Effector CD4-positive, alpha-beta T cell (primary cell): ENCODE results near the gene FSTL3.
"Not testable (repeated sequence)": the region's sequence is repeated elsewhere in the genome, so short reads cannot be mapped to it uniquely, and the experiment has no call there.

Experiments
- DNase-seq: peaks from one replicate; pipeline ENCODE4 v3.0.0-alpha.2; 2020

Gene FSTL3

DNA sequence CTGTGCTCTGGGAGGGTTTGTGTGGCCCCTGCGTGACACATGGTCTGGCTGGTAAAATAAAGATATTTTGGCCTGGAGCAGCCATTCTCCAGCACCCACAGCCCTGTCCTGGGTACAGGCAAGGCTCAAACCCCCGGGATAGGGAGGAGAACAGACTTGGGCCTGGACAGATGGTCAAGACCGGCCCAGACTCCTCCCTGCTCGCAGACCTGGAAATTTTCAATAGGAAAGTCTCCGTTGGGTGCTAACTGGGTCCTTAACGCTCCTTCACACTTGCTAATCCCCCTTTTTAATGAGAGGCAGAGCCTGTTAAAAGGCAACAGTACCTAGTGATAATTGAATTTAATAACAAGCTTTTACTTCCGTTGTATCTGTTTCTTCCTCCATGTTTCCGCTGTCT is 35.1 kb downstream of the FSTL3 start:
- no peak for DNase-seq

DNA sequence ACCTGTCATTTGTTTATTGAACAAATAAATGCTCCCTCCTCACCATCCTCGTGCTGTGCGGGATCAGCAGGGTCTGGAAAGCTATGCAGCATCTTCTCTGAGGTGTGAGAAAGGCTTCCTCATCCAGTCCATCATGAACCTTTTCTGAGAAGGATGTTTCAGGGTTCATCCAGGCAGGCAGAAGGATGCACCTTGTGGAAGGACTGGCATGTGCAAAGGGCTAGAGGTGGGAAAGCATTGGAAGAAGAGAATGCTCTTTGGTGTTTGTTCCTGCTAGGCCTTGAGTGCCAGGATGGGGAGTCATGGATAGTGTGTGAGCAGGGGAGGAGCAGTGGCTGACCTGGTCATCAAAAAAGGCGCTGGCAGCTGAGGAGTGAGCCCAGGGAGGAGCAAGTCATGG is 39.2 kb downstream of the FSTL3 start:
- no peak for DNase-seq

DNA sequence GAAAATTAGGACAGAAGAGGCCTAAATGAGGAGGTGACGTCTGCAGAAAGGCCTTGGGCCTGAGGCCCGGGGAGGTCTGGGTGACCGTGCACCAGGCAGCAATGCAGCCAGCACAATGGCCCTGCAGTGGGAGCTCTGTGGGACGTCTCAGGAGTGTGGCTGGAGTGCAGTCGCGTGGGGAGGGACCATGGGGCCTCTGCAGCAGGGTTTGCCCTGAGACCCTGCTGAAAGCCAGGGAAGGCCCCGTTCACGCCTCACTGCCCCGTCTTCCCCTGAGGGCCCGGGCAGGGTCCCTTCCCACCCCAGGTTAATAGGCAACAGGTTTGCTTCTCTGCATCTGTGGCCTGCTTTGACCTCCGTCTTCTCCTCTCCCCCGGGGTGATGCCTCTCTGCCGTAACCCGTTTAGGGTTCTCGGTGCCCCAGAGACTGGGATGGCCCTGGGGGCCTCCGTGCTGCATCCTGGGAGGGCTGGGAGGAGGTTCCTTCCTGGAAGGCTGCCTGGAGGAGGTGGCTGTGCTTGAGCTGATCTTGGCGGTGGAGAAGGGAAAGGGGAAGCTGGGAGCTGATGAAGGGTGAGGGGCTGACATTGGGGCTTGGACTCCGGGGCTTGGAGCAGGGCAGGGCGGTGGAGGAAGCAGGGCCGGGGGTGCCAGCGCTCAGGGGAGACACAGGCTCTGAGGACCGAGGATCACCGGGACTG is 42.2 kb downstream of the FSTL3 start:
- DNase-seq, result no peak

DNA sequence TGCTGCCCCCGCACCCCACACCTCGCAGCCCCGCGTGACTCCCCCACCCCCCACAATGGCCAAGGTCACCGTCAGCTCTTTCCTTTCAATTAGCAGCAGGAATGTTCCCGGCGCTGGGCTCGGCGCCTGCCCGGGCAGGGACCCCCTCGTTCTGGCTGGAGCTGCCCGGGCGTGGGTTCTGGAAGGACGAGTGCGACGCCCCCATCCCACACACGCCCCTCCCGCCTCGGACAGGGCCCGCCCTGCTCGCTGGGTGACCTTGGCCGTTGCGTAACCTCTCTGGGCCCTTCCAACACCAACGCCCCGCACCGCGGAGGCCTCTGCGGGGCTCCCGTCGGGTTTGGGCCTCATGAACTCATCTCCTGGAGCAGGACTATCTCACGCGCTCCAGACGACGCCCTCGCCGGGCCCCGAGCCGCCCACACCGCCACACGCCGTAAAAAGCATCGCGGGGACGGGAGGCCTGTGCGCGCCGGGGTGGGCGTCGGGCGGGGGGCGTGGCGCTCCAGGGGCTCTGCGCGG is 42.9 kb downstream of the FSTL3 start:
- DNase-seq, result no peak

DNA sequence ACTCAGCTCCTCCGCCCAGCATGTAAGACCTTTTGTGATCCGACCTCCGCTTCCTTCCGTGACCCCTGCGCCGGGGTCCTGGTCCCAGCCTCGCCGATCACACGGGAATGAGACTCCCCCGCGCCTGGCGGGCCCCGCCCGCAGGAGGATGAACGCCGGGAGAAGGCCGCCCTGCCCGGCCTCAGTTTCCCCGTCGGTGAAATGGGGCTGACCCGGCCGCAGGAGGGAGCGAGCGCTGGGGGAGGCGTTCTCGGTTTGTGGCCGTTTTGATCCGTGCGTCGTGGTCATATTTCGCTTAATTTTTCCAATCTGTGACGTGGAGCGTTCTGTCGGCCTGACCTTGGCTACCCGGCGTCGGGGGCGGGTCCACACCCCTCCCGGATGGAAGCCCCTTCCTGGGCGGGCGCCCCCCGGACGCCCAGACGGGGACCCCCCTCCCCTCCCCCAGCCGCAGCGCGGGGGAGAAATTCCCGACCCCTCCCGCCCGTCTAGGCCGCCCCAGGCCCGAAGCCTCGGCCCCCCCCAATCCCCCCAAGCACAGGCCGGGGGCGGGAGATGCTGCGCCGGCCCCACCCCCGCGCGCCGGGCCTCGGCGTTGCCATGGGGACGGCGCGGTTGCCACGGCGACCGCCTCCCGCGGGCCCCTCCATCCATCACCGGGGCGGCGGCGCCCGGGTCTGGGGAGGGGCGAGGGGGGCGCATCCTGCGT is 43.6 kb downstream of the FSTL3 start:
- no peak for DNase-seq

DNA sequence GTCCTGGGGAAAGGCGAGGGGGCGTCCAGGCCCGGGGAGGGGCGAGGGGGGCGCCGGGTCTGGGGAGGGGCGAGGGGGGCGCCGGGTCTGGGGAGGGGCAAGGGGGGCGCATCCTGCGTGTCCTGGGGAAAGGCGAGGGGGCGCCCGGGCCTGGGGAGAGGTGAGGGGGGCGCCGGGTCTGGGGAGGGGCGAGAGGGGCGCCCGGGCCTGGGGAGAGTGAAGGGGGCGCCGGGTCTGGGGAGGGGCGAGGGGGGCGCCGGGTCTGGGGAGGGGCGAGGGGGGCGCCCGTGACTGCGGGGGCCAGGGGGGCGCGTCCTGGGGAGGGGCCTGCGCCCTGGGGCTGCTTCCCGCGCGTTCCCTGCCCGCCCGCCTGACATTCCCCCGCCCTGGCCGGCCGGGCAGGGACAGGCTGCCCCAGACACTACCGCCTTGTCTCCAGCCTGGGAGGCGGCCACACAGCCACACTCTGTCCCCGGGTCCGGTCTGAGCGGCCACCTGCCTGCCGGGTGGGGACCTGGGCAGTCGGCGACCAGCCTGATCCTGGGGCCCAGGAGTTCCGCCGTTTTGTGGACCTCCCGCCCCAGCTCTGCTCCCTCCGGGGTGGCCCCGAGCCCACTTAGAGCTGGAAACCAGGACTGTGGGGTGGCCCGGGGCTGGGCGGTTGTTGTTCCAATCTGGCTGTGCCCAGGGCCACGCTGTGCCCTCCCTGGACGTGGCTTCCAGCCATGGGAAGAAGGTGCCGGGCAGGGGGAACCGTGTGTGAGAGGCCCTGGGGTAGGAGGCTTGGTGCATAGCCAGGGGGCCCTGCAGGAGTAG is 44.4 kb downstream of the FSTL3 start:
- no peak for DNase-seq

DNA sequence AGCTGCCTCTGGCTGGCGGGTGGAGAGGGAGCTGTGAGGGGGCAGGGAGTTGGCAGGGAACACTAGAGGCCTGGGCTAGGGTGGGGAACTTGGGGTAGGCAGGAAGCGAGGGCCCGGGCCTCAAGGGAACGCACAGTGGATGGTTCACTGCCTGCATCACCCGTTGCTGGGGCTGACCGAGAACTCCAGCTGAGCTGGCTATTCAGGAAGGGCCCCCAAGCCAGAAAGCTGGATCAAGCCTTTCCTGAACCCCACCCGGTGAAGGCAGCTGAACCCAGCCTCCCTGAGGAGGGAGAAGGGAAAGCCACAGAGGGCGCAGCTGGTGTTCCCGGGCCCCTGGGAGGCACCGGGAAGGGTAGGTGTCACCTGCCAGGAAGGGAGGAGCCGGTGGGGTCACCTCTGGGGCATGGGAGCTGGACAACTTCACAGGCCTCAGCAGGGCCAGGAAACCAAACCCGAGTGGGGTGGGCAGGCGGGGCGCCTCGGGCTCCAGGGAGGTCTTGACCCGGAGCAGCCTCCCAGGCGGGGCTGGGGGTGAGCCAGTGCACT is 46.4 kb downstream of the FSTL3 start:
- DNase-seq, result no peak

DNA sequence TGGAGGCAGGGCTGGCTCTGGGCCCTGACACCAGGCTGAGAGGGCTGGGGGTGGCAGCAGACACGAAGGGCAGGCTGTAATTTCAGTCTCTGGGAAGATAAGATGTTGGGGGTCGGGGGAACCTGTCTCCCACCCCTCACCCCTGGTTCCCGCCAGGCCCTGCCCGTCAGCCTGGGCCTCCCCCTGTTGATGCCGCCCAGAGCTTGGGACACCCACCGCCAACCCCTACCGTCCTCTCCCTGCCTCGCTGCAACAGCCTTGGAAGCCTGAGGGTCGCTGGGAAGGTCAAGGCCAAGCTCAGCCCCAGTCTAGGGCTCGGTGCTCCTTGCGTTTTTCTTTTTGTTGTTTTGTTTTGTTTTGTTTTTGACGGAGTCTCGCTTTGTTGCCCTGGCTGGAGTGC is 47.1 kb downstream of the FSTL3 start:
- no peak for DNase-seq

DNA sequence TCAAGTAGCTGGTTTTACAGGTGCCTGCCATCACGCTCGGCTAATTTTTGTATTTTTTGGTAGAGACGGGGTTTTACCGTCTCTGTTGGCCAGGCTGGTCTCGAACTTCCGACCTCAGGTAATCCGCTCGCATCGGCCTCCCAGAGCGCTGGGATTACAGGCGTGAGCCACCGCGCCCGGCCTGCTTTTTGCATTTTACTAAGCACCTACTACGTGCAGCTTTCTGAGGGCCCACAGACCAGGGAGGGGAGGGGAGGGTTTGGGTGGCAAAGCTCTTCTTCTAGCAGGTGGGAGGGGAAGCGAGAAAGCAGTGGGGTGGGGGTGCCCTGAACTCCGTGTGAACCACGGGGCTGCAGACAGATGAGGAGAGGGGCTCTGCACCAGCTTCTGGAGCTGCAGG is 47.5 kb downstream of the FSTL3 start:
- DNase-seq, result no peak

DNA sequence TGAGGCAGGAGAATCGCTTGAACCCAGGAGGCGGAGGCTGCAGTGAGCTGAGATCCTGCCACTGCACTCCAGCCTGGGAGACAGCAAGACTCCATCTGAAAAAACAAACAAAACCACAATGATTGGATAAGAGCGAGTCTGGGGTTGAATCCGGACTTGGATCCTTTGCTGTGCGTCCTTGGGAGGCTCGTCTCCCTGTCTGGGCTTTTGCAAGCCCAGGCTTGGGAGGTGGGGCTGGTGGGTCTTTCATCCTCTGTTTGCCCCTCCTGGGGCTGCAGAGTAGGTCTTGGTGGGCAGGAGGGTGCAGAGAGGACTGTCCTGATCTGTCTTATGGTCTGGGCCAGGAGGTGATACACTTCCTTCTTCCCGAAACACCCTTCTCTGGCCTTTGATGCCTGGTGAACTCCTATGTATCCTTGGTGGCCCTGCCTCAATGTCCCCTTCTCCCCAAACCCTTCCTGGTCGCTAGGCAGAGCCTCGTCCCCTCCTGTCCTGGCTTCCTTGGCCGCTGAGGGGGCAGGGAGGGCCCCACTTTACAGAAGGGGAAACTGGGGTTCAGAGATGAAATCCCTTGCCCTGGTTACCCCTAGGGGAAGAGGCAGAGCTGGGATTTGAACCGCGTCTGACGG is 49.4 kb downstream of the FSTL3 start:
- no peak for DNase-seq

DNA sequence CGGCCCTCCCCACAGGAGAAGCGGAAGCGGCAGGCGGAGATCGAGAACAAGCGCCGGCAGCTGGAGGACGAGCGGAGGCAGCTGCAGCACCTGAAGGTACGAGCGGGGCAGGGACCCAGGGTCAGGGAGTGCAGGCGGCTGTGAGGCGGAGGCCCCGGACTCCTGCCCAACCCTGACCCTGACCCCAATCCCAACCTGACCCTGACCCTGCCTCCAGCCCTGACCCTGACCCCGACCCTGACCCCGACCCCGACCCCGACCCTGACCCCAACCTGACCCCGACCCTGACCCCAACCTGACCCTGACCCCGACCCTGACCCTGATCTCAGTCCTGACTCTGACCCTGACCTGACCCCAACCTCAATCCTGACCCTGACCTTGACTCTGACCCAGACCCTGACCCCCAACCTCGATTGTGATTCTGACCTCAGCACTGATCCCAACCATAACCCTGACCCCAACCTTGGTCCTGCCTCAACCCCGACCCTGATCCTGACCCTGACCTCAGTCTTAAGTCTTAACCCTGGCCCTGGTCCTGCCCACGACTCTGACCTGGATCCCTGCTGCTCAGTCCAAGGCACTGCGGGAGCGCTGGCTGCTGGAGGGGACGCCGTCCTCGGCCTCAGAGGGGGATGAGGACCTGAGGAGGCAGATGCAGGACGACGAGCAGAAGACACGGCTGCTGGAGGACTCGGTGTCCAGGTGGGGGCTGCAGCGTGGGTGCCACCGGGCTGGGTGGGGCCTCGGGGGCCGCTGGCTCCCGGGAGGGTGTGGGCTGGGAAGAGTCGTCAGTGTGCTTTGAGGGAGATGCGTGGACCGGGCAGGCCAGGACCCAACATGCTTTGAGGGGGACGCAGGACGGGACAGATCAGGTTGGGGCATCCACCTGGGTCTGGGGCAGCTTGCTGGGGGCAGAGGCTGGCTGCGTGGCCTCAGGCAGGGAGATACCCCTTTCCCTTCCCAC is 51.1 kb downstream of the FSTL3 start:
- DNase-seq, result no peak

DNA sequence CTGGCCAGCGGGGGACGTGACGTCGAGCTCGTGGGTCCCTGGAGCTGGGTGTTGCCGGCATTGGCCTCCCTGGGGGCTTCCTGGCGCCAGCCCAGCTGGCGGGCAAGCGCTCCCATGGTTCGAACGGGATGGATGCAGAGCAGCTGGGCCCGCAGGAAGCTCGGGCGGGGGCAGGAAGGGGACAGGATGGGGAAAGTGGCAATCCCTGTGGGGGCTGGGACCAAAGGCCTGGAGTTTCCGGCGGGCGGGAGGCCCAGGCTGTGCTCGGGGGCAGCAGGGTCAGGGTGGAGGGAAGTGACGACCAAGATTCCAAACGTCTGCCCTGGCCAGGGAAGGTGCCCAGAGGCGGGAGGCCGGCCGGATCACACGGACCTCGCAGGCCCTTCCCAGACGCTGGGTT is 51.8 kb downstream of the FSTL3 start:
- DNase-seq, result no peak

DNA sequence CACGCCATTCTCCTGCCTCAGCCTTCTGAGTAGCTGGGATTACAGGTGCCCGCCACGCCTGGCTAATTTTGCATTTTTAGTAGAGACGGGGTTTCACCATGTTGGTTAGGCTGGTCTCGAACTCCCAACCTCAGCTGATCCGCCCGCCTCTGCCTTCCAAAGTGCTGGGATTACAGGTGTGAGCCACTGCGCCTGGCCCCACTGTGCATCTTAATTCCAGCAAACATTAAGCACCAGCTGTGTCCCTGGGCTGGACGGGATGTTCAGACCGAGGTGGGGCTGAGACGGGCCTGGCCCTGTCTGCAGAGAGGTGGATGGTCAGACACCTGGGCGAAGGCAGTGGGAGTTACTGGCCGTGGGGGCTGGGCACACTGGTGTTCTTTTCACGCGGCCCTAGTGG is 53.4 kb downstream of the FSTL3 start:
- DNase-seq, result not testable (repeated sequence)

DNA sequence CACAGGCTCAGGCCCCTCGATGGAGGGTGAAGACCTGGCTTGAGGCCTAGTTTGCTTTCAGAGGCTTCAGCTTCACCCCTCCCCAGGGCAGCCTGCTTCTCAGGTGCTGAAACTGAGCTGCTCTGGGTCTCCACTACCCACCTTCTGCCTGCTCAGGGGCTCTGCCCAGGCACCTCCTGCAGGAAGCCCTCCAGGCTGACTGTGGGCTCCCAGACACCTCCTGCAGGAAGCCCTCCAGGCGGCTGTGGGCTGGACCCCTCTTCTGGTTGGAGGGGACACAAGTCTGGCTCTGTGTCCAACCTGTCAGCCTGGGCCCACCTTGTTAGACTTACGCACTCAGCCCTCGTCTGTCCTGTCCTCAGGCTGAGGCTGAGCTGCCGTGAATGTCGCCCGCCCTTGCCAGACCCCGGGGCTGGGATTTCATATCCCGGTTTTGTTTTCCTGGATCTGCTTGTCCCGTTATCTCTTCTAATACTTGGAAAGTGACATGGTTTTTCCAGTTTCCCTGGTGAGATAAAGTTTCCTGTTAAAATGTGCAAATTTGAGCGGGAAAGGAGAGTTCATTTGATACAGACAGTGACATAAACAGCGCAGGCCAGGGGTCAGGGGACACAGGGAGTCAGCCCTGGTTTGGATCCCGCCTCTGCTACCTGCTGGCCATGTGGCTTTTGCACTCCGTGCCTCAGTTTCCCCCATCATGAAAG is 53.9 kb downstream of the FSTL3 start:
- DNase-seq, result no peak

DNA sequence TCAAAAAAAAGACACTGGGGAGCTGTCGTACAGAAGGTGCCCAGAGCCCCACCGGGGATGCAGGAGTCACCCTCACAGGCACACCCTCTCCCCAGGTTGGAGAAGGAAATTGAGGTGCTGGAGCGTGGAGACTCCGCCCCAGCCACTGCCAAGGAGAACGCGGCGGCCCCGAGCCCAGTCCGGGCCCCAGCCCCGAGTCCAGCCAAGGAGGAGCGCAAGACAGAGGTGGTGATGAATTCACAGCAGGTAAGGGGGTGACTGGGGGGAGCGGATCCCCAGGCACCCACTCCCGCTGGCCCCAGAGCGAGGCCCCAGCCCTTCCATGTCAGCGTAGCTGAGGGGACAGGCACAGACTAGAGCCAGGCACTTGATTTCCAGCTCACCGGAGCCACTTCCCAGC is 54.8 kb downstream of the FSTL3 start:
- no peak for DNase-seq

DNA sequence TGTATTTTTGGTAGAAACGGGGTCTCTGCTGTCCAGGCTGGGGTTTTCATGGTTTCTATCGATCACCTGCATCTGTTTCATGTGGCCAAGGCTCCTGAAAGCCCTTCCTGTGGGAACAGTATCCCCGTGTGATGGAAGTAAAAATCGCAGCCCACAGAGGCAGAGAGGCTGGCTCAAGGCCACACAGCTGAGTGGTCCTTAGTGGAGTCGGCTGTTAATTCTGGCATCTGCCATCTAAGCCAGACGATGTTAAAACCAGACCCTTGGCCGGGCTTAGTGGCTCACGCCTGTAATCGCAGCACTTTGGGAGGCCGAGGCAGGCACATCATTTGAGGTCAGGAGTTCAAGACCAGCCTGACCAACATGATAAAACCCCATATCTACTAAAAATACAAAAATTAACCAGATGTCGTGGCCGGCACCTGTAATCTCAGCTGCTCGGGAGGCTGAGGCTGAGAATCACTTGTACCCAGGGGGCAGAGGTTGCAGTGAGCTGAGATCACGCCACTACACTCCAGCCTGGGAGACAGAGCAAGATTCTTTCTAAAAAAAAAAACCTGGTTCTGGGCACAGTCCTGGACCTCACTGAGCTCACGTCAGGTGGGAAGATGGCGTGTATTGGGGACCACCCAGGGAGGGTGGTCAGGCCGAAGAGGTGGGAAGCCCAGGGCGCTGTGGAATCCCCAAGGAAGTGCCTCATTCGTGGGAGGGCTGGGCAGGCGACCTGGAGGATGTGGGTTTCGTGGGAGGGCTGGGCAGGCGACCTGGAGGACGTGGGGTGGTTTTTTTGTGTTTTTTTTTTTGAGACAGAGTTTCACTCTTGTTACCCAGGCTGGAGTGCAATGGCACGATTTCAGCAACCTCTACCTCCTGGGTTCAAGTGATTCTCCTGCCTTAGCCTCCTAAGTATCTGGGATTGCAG is 56.2 kb downstream of the FSTL3 start:
- no peak for DNase-seq
